SK-N-MC (cell line): ENCODE results near the gene ZFAND3.
A peak's percentile ranks its signal among the peaks of the same experiment; 100 is the strongest.

Experiments
- DNase-seq: peaks from one replicate; pipeline ENCODE4 v3.0.0-alpha.2; 2011; ENCODE audit warnings: low read depth, low spot score
- H3K27ac ChIP-seq: fragments of 200-600 bp; sonication (generic); 2 replicates; pipeline ENCODE4 v1.5.1; 2016; ENCODE audit warnings: mixed run types
- H3K36me3 ChIP-seq: fragments of 200-600 bp; sonication (generic); 2 replicates; pipeline ENCODE4 v1.6.1; 2017; ENCODE audit warnings: antibody characterized with exemption, low read length, mixed read lengths; ENCODE audit not compliant: insufficient read depth
- H3K4me3 ChIP-seq: fragments of 200-600 bp; sonication (generic); 2 replicates; pipeline ENCODE4 v1.5.1; 2016
- H3K9ac ChIP-seq: fragments of 200-600 bp; sonication (generic); 2 replicates; pipeline ENCODE4 v1.8.0; 2017; ENCODE audit warnings: mixed run types, mixed read lengths; ENCODE audit not compliant: insufficient read length
- H3K9me3 ChIP-seq: fragments of 200-600 bp; sonication (generic); 2 replicates; pipeline ENCODE4 v1.6.1; 2017; ENCODE audit warnings: low read depth, mild to moderate bottlenecking, antibody characterized with exemption, low read length, moderate library complexity, mixed read lengths
- EZH2 ChIP-seq: fragments of 200-600 bp; sonication (generic); IDR thresholded peaks from one replicate; pipeline ENCODE4 v1.6.1; 2017; ENCODE audit warnings: antibody characterized with exemption
- FOXP2 ChIP-seq: optimal IDR thresholded peaks from 2 replicates; pipeline ENCODE3; 2011; ENCODE audit warnings: mild to moderate bottlenecking, moderate library complexity; ENCODE audit not compliant: insufficient read depth; ENCODE audit errors: extremely low read length, control extremely low read depth
- POLR2AphosphoS5 ChIP-seq: IDR thresholded peaks from 2 replicates; pipeline ENCODE4 v1.6.1; 2012; ENCODE audit warnings: mild to moderate bottlenecking, low read depth, low read length, borderline replicate concordance

The ZFAND3 gene

DNA sequence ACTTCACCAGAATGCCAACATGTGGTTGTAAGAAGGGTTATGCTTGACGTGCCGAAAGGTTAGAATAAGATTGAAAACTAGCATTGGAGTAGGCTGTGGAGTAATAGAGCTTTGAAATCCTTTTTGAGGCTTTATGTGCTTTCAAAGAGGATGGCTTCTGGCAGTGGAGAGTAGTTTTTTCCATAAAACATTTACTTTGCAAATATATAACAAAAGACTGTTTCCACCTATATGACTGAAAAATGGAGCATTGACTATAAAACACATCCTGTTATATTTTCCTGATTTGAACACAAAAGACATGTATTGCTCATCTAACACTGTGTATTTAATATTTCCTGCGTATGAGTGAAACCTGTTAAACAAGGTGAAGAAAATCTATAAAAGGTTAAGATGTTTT lies 38.8 kb downstream of the ZFAND3 start:
- TF ChIP-seq EZH2 (no peak), FOXP2 (no peak), POLR2AphosphoS5 (no peak)
- Histone ChIP-seq H3K9ac (no peak overlapping the region), H3K9me3 (no peaks in the 10 kb centered on the region), H3K27ac (peak overlapping the region; percentile 22; the same call in 1 of the 2 replicates), H3K4me3 (no peak overlapping the region), H3K36me3 (peaks cover 3% of the 10 kb centered on the region; the same call in 1 of the 2 replicates)
- DNase-seq, result no peak

DNA sequence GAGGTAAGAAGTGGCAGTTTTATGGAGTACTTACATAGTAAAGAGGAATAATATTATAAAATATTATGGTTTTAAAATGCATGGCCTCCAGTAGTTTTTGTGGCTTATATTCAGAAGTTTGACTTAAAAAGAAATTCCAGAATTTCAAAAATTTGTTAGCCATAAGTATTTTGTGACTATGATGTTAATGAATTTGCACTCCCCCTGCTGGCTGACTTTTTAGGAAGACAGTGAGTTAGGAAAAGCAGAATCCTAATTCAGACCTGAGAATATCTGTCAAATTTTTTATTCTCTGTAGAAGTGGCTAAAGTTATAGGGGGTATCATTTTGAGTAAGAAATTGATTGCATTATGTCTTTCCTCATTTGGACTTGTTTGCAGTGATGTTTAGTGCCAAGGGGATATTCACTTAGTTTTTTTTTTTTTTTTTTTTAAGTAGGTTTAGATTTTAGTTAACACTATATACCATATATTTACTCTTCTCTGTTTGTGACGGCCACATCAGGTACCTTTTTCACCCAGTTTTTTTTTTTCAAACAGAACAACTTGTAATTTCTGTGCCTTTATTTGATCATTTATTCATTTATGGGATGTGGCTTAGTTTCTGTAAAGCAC lies 40.8 kb downstream of the ZFAND3 start:
- Histone ChIP-seq H3K27ac (no peak overlapping the region), H3K4me3 (no peak overlapping the region), H3K36me3 (peaks cover 8% of the 10 kb centered on the region), H3K9ac (no peak overlapping the region), H3K9me3 (no peaks in the 10 kb centered on the region)
- TF ChIP-seq EZH2, result no peak
- no peak for TF ChIP-seq FOXP2
- TF ChIP-seq POLR2AphosphoS5, result no peak
- DNase-seq, result no peak

DNA sequence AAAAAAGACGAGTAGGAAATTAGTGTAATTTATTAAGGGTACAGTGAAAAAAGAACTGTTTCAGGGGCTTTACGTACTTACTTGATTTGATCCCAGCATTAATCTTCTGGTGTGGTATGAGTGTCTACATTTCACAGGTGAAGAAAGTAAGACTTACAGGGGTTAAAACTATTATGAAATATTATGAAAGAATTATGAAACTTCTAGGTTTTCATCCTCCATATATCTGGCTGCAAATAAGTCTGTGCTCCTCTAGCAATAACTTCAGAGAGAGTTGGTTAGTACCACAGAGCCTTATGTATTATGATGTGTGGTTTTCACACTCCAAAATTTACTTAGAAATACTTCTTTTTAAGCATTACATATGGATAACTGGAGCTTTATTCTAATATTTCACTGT lies 41.9 kb downstream of the ZFAND3 start:
- no peak for TF ChIP-seq POLR2AphosphoS5
- no peak for TF ChIP-seq EZH2
- no peak for TF ChIP-seq FOXP2
- Histone ChIP-seq H3K9me3 (no peaks in the 10 kb centered on the region), H3K4me3 (no peak overlapping the region), H3K36me3 (peaks cover 8% of the 10 kb centered on the region), H3K27ac (no peak overlapping the region), H3K9ac (no peak overlapping the region)
- no peak for DNase-seq

DNA sequence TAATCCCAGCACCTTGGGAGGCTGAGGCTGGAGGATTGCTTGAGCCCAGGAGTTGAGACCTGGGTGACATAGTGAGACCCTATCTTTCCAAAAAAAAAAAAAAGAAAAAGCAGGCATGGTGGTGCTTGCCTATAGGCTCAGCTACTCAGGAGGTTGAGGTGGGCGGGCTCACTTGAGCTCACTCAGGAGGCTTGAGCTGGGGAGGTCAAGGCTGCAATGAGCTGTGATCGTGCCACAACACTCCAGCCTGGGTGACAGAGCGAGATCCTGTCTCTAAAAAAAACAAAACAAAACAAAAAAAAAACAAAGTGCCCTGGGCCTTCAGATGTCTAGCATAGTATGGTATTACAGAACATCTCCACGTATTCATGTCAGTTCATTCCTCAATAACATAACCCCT lies 42.9 kb downstream of the ZFAND3 start:
- H3K9me3 ChIP-seq, result no peaks in the 10 kb centered on the region
- H3K36me3 ChIP-seq, result peaks cover 8% of the 10 kb centered on the region
- TF ChIP-seq EZH2 (no peak), FOXP2 (no peak), POLR2AphosphoS5 (no peak)
- H3K4me3 ChIP-seq, result no peak overlapping the region
- H3K27ac ChIP-seq, result no peak overlapping the region
- H3K9ac ChIP-seq, result no peak overlapping the region
- DNase-seq, result no peak

DNA sequence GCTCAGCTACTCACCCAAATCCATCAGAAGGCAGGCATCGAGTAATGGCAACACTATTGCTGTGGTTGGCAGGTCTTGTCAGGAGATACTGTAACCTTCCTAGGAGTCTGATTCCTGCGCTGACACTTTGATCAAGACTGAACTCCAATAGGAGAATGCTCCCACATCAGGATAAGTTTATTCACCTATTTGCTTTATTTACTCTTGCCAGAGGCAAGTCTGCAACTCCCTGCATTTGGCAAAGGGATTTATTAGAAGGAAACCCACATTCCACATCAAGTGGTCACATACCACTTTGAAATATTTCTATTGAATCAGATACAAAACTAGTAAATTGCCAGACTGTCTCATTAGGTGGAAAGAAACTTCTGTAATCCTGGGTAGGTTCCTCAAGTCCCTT lies 43.5 kb downstream of the ZFAND3 start:
- no peak for DNase-seq
- Histone ChIP-seq H3K36me3 (peaks cover 8% of the 10 kb centered on the region), H3K27ac (no peak overlapping the region), H3K4me3 (no peak overlapping the region), H3K9me3 (no peaks in the 10 kb centered on the region), H3K9ac (no peak overlapping the region)
- no peak for TF ChIP-seq EZH2
- TF ChIP-seq POLR2AphosphoS5, result no peak
- no peak for TF ChIP-seq FOXP2

DNA sequence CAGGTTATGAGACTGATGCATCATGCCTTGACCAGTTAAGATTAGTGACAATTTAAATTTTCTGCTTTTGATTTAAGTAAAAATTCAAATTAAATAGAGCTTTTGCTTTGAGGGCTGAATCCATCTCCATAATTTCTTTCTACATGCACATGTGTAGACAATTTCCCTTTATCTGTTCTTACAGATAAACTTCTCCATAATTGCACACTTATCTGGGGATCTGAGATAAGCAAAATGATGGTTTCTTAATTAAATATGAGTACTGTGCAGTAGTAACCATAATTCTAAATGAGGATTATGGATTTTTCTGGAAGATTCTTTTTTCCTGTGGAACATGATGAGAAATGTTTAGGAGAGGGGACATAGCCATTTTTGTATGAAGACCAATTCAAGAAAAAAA lies 44.7 kb downstream of the ZFAND3 start:
- TF ChIP-seq FOXP2 (no peak), EZH2 (no peak), POLR2AphosphoS5 (no peak)
- no peak for DNase-seq
- Histone ChIP-seq H3K27ac (no peak overlapping the region), H3K36me3 (peaks cover 8% of the 10 kb centered on the region), H3K9ac (no peak overlapping the region), H3K4me3 (no peak overlapping the region), H3K9me3 (no peaks in the 10 kb centered on the region)

DNA sequence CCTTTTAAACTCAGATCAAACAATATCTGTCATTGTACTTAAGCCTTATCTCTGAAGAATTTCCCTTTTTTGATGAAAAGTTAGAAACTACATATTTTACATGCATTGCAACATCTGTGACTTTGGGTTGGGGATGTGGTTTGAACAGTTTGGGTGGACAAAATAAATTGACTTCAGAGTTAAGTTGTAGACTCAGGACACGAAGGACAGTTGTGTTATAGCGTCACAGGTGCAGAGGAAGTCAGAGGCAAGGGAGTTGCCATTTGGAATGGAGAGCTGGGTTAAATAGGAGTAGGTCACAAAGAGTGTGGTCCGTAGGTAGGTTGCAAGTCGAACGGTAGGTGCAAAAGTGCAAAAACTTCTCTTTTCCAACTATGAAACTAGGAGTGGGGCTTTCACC lies 46.0 kb downstream of the ZFAND3 start:
- Histone ChIP-seq H3K4me3 (no peak overlapping the region), H3K36me3 (peaks cover 8% of the 10 kb centered on the region), H3K9me3 (no peaks in the 10 kb centered on the region), H3K27ac (no peak overlapping the region), H3K9ac (no peak overlapping the region)
- no peak for DNase-seq
- no peak for TF ChIP-seq FOXP2
- no peak for TF ChIP-seq EZH2
- TF ChIP-seq POLR2AphosphoS5, result no peak

DNA sequence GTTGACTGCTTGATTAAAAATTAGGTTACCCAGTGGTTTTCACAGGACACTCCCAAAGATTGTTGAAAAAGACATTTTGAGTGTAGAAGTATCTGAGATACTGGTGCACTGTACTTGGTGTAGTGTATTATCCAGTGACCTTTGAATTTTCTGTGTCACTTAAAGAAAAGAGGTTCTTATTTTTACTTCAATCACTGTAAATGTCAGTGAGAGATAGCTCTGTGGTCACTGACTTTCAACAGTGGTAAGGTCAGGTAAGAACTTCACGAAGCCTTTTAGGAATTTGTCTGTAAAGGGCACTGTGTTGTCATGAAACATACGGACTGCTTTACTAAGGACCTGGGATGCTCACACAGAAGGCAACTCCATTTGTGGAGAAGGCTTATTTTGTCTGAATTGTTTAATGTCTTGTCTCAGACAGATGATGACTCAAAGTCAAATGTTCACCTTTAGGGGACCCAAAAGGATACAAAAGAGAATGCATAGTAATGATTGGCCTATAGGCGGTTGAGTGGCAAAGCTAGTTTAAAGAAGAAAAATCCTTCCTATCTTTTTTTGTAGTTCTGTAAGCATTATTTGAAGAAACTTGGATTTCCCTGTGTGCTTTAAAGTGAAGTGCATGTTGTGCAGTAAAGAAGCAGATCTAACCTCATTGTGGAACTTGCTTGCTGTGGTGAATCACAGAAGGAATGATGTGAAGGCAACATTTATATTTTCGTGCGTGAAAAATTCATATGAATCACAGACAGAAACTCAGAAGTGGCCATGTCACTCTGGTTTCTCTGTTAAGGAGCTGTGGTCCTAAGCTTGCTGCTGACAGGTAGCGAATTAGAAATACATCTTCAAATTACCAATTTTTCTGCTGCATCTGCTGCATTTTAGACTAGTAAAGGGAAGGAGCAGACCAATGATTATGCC lies 47.3 kb downstream of the ZFAND3 start:
- no peak overlapping the region for H3K27ac ChIP-seq

More for the DNA sequence above, 47.3 kb downstream of the ZFAND3 start:
- TF ChIP-seq POLR2AphosphoS5, result no peak
- no peak for TF ChIP-seq EZH2
- no peak for TF ChIP-seq FOXP2
- H3K4me3 ChIP-seq, result no peak overlapping the region
- H3K9me3 ChIP-seq, result no peaks in the 10 kb centered on the region; the same call in 1 of the 2 replicates
- no peak overlapping the region for H3K9ac ChIP-seq
- H3K36me3 ChIP-seq, result peaks cover 15% of the 10 kb centered on the region
- DNase-seq, result no peak
